SK-N-SH treated with all-trans-retinoic acid at 6 μM for 48 hours (cell line): ENCODE results near the gene BABAM2.

ENCODE experiments used
- ATAC-seq: fragments of 200-7000 bp; cut with Tn5 transposase; 3 replicates; pipeline ENCODE4 v1.9.1; 2020; ENCODE audit warnings: mild to moderate bottlenecking, moderate library complexity
- ARNTL ChIP-seq: fragments of 450-650 bp; formaldehyde crosslinking; IDR thresholded peaks from 2 replicates; pipeline ENCODE4 v1.5.0; 2020; ENCODE audit warnings: low read depth, mild to moderate bottlenecking, moderate library complexity, borderline replicate concordance
- BACH2 ChIP-seq: fragments of 250-450 bp; sonication (Bioruptor Pico); IDR thresholded peaks from 2 replicates; pipeline ENCODE4 v1.9.0; 2021; ENCODE audit warnings: mild to moderate bottlenecking, borderline replicate concordance
- CREB5 ChIP-seq: fragments of 250-450 bp; sonication (Bioruptor Pico); IDR thresholded peaks from 2 replicates; pipeline ENCODE4 v1.5.1; 2020; ENCODE audit warnings: low read depth, mild to moderate bottlenecking, moderate library complexity
- CSRNP3 ChIP-seq: fragments of 250-450 bp; sonication (Bioruptor Pico); IDR thresholded peaks from 2 replicates; pipeline ENCODE4 v1.5.1; 2021; ENCODE audit warnings: mild to moderate bottlenecking, moderate library complexity
- ESRRG ChIP-seq: fragments of 250-450 bp; sonication (Bioruptor Pico); IDR thresholded peaks from 2 replicates; pipeline ENCODE4 v1.6.1; 2021; ENCODE audit warnings: mild to moderate bottlenecking
- GLIS3 ChIP-seq: fragments of 250-450 bp; sonication (Bioruptor Pico); IDR thresholded peaks from 2 replicates; pipeline ENCODE4 v1.5.0; 2020; ENCODE audit warnings: mild to moderate bottlenecking, moderate library complexity
- OSR1 ChIP-seq: fragments of 250-450 bp; sonication (Bioruptor Pico); IDR thresholded peaks from 2 replicates; pipeline ENCODE4 v1.8.0; 2022; ENCODE audit warnings: moderate library complexity, mild to moderate bottlenecking, inconsistent platforms
- PATZ1 ChIP-seq: fragments of 250-450 bp; sonication (Bioruptor Pico); IDR thresholded peaks from 2 replicates; pipeline ENCODE4 v1.8.0; 2020; ENCODE audit warnings: mild to moderate bottlenecking, moderate library complexity, borderline replicate concordance
- POU6F1 ChIP-seq: fragments of 250-450 bp; sonication (Bioruptor Pico); IDR thresholded peaks from 2 replicates; pipeline ENCODE4 v1.8.0; 2021; ENCODE audit warnings: low read depth, mild to moderate bottlenecking, moderate library complexity, borderline replicate concordance
- PPARA ChIP-seq: fragments of 250-450 bp; sonication (Bioruptor Pico); IDR thresholded peaks from 2 replicates; pipeline ENCODE4 v1.5.0; 2020; ENCODE audit warnings: mild to moderate bottlenecking, borderline replicate concordance
- RARB ChIP-seq: fragments of 250-450 bp; sonication (Bioruptor Pico); IDR thresholded peaks from 2 replicates; pipeline ENCODE4 v1.8.0; 2021; ENCODE audit warnings: mild to moderate bottlenecking, moderate library complexity
- SNAI2 ChIP-seq: fragments of 250-450 bp; sonication (Bioruptor Pico); IDR thresholded peaks from 2 replicates; pipeline ENCODE4 v1.5.0; 2020; ENCODE audit warnings: mild to moderate bottlenecking, moderate library complexity
- TCF4 ChIP-seq: fragments of 250-450 bp; sonication (Bioruptor Pico); IDR thresholded peaks from 2 replicates; pipeline ENCODE4 v1.8.0; 2021; ENCODE audit warnings: mild to moderate bottlenecking, moderate library complexity, borderline replicate concordance
- TOX ChIP-seq: fragments of 250-450 bp; sonication (Bioruptor Pico); IDR thresholded peaks from 2 replicates; pipeline ENCODE4 v1.8.0; 2021; ENCODE audit warnings: mild to moderate bottlenecking, moderate library complexity, borderline replicate concordance
- TSHZ2 ChIP-seq: fragments of 250-450 bp; sonication (Bioruptor Pico); IDR thresholded peaks from 2 replicates; pipeline ENCODE4 v1.5.0; 2020; ENCODE audit warnings: mild to moderate bottlenecking, moderate library complexity
- ZFP3 ChIP-seq: fragments of 250-450 bp; sonication (Bioruptor Pico); IDR thresholded peaks from 2 replicates; pipeline ENCODE4 v1.5.0; 2020; ENCODE audit warnings: mild to moderate bottlenecking, moderate library complexity
- ZNF565 ChIP-seq: fragments of 450-650 bp; formaldehyde crosslinking; conservative IDR thresholded peaks from 2 replicates; pipeline ENCODE4 v1.5.0; 2020; ENCODE audit warnings: low read depth, mild to moderate bottlenecking, moderate library complexity
- ZNF8 ChIP-seq: fragments of 450-650 bp; formaldehyde crosslinking; IDR thresholded peaks from 2 replicates; pipeline ENCODE4 v1.5.0; 2020; ENCODE audit warnings: mild to moderate bottlenecking, moderate library complexity

The BABAM2 gene

GRCh38 chr2:27890146-27890923 lies at the start of gene BABAM2, which contains the start of gene RBKS:
BABAM2 (plus strand) TSS chr2:27890729; CDS start chr2:27894557, 3,828 bp downstream.
RBKS (minus strand) TSS chr2:27890387; CDS start chr2:27890345, 42 bp downstream.
- ATAC-seq, result peak; percentile 88
- TF ChIP-seq ZNF8 (no peak), ARNTL (CRISPR knock-in tag) (no peak), CSRNP3 (CRISPR knock-in tag) (0 out of 2 replicates have a peak, but pooled peaks have one; percentile 22), ESRRG (no peak), SNAI2 (CRISPR knock-in tag) (peak; percentile 9; the same call in 1 of the 2 replicates), ZFP3 (CRISPR knock-in tag) (peak; percentile 70; the same call in 1 of the 2 replicates), CREB5 (CRISPR knock-in tag) (0 out of 2 replicates have a peak, but pooled peaks have one; percentile 18), ZNF565 (CRISPR knock-in tag) (no peak; the same call in 1 of the 2 replicates), BACH2 (CRISPR knock-in tag) (no peak; the same call in 1 of the 2 replicates), PATZ1 (CRISPR knock-in tag) (no peak), GLIS3 (no peak), TOX (CRISPR knock-in tag) (no peak), TSHZ2 (peak; percentile 59; the same call in 1 of the 2 replicates), POU6F1 (peak; percentile 42; the same call in 1 of the 2 replicates), PPARA (CRISPR knock-in tag) (no peak), OSR1 (CRISPR knock-in tag) (no peak)

GRCh38 chr2:27842894-27843293 lies 47.6 kb upstream of the BABAM2 start:
- ATAC-seq, result no peak
- TF ChIP-seq TCF4 (CRISPR knock-in tag), result no peak
- TF ChIP-seq ARNTL (CRISPR knock-in tag), result no peak
- no peak for TF ChIP-seq TSHZ2
- no peak for TF ChIP-seq OSR1 (CRISPR knock-in tag)
- TF ChIP-seq RARB (CRISPR knock-in tag), result no peak
- TF ChIP-seq GLIS3, result no peak
- no peak for TF ChIP-seq ZNF565 (CRISPR knock-in tag)
- no peak for TF ChIP-seq BACH2 (CRISPR knock-in tag)
- TF ChIP-seq PATZ1 (CRISPR knock-in tag), result no peak
